ENCODE measurements around the gene DPEP1.
"Not testable (repeated sequence)": the region's sequence is repeated elsewhere in the genome, so short reads cannot be mapped to it uniquely, and the experiment has no call there.

The DPEP1 gene

GRCh38 chr16:89620406-89620841 is 7.0 kb downstream of the DPEP1 start:
- FAIRE-seq: no peak

- FAIRE-seq: no peak
Measured at GRCh38 chr16:89621136-89621697, 7.8 kb downstream of the DPEP1 start.

DNA sequence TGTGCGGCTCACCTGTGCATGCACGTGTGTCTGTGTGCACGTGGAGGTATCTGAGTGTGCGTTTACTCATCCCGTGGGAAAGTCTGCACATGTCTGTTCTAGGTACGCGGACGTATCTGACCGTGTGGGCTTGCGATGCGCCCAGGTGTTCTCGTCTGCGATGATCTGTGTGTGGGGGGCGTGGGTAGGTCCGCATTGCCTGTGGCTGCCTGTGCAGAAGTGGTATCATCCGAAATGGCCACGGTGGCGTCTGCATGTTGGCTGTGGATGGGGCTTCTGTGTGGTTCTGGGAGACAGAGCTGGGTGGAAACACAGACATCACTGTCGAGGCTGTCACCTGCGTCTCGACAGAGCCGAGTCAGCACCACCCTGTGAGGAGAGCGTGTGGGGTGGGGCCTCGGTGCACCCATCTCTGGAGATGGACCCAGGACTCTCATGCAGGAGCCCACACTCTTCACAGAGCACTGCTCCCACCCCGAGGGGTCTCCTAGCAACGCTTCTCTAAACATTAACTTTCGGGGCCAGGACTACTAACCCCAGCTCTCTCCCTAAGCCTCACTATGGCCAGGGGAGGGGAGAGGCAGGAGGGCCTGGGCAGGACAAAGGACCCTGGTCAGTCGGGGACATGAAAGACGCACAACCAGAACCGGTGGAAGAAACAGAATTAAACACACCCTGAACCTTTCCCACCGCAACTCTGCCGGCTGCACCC is 8.4 kb downstream of the DPEP1 start:
- no peak for FAIRE-seq

DNA sequence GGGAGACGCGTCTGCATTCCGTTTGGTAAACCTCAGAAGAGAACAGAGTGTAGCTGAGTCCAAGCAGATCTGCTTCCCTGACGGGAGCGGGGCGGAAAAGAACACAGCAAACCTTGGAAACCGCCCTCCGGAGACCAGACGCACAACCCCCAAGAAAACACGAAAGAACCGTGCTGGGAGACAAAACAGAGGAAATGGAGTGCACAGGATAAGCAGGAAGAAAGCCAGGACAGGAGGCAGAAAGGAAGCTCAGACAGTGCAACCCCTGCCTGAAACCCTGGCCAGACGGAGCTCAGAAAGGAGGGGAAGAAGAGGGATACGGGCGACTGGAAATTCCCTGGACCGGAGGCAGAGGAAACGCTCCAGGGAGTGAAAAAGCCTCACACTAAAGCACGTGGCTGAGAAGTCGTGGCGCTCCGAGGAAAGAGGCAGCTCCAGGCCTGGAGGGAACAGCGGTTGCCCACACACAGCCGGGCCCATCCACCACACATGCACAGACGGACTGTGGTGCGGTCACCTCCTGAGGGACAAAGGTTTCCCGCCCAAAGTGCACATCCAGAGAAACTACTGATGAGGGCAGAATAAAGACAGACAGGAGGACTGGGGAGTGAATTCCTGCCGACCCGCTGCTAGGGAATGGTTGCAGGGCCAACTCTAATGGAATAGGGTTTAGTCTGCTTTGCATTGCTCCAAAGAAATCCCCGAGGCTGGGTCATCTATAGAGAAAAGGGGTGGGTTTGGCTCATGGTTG is 10.2 kb downstream of the DPEP1 start:
- no peak for FAIRE-seq

DNA sequence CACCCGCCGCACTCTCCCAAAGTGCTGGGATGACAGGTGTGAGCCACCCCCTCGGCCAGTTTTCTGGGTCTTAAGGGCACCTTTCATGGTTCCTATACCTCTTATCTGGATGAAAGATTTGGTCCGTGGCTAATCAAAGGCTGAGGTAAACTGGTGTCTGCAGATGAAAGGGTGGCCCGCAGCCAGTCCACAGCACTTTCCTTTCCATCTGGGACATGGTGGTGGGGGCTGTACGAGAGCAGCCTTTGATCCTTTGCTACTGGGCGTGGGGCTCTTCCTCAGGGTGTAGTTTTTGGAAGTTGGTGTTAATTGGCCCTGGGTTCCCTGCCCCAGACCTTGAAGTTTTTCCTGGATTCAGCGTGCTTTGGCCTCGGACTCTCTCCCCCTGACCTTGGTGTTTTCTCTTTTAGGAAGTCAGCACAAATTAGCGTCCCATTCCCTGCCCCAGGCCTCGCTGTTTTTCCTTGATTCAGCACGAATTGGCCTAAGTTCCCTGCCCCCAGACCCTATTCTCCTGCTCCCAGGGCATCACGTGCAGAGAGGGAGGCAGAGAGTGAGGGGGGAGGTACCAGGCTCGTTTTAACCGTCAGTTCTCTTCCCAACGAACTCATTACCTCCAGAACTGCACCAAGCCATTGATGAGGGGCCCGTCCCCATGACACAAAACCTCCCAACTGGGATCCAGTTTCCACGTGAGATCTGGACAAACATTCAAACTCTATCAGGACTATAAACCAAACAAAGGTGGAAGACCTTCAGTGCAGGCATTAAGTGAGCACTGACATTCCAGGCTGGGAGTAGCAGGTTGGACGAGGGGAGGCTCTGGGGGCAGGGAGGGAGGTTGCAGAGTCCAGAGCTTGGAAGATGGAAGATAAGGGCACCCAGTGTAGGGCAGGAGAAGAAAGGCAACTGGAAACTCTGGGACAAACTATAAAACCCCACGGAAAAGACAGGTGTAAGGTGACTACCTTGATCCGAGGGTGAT is 11.6 kb downstream of the DPEP1 start:
- FAIRE-seq: no peak

- no peak for FAIRE-seq
Measured at GRCh38 chr16:89629827-89630610, 16.6 kb downstream of the DPEP1 start.

DNA sequence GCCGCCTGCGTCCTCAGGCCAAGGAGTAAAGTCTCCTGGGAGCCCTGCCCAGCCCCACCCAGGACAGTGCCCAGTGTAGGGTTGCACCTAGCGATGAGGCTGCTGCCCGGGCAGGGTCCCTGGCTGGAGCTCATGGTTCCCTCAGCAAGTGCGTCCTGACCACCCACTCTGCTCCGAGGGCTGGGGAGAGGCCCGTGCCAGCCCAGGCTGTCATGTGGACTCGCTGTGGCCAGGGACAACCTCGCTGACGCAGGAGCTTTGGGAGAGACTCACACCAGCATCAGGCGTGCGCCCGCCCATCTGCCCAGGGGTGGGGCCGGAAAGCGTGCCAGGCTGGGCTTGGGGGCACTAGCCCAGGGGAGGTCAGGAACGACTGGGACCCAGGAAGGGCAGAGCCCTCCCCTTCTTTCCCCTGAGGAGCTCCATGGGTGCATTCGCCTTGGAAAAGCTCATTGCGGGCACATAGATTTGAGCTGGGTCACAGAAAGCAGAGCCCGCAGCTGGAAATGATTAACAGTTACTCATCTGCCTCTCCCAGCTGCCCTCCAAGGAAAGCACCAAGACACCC is 19.7 kb downstream of the DPEP1 start:
- no peak for FAIRE-seq

- FAIRE-seq: not testable (repeated sequence)
Measured at GRCh38 chr16:89634463-89635385, 21.3 kb downstream of the DPEP1 start.

DNA sequence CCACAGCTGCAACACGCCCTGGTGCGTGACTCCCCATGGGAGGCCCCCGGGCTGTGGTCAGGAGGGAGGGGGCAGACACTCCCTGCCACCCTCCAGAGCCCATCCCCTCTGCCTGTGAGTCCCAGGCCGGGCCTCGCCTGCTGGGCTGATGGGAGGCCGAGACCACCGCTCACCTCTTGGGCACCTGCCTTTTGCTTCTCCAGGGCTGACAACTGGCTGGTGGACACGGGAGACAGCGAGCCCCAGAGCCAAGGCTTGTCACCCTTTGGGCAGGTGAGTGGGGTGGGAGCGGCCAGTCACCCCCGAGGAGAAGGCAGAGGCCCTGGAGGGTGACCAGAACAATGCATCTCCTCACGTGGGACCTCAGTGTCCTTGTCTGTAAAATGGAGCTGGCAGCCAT is 23.2 kb downstream of the DPEP1 start:
- FAIRE-seq: no peak

GRCh38 chr16:89637379-89637778 is 23.9 kb downstream of the DPEP1 start:
- no peak for FAIRE-seq

DNA sequence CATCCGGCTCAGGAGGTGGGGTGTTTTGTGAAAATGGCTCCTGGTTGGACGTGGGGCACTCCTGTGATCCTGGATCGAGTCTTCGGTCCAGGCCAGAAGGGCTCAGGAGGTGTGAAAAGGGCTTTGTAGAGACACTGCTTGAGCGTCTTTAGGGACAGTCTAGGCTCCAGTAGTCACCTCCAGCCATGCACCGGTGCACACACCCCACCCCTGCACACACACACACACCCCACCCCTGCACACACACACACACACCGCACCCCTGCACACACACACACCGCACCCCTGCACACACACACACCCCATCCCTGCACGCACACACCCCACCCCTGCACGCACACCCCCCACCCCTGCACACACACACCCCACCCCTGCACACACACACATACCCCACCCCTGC is 25.0 kb downstream of the DPEP1 start:
- no peak for FAIRE-seq

DNA sequence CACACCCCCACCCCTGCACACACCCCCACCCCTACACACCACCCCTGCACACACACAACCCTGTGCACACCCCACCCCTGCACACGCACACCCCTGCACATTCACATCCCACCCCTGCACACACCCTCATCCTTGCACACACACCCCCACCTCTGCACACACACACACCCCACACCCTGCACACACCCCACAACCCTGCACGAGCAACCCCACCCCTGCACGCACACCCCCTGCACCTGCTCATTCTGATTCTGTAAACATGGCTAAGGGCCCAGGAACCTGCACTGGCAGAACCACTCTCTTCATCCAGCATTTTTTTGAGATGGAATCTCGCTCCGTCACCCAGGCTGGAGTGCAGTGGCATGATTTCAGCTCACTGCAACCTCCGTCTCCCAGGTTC is 25.9 kb downstream of the DPEP1 start:
- no peak for FAIRE-seq

GRCh38 chr16:89641458-89642119 is 28.1 kb downstream of the DPEP1 start:
- FAIRE-seq: no peak

- no peak for FAIRE-seq
Measured at GRCh38 chr16:89642574-89642973, 29.1 kb downstream of the DPEP1 start.

GRCh38 chr16:89643769-89644300 is 30.4 kb downstream of the DPEP1 start:
- no peak for FAIRE-seq

GRCh38 chr16:89645122-89645521 is 31.7 kb downstream of the DPEP1 start:
- no peak for FAIRE-seq

- FAIRE-seq: no peak
Measured at GRCh38 chr16:89646270-89646669, 32.8 kb downstream of the DPEP1 start.

DNA sequence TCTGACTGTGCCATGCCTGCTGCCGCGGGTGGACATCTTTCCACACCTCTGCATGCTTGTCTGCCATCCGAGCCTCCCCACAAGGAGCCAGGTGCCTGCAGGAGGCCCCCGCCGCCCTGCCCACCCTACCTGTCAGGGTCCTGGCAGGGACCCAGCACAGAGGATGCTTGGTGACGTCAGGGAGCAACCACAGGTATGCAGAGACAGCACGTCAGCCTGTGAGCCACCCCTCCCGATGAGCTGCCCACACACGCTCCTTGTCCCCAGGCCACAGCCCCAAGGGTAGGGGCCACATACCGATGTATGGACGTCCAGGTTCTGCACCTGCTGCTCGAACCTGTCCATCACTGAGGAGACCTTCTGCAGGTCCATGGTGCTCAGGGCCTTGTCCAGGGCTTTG is 33.5 kb downstream of the DPEP1 start:
- no peak for FAIRE-seq

DNA sequence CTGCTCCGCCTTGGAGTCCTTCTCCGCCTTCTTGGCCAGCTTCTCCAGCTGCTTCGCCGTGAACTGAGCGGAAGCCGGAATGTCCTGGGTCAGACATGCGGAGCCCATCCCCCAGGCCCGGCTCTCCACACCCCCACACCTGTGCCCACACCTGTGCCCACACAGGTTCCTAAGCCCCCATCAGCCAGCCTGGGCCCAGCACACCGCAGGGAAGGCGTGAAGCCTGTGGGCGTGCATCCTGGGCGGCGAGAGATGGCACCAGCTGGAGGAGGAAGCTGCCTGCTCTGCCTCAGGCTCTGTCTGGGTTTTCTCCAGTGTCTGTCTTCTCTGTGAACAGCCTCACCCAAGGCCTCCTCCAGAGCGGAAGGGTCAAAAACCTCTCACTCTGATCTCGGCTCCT is 38.1 kb downstream of the DPEP1 start:
- no peak for FAIRE-seq

Data from endometrium (tissue), 2 donors.